ENCODE results near the gene LHX4. TPM values are rescaled to one million over a fixed set of nuclear protein-coding genes. Genes with fewer than 3 reads are reported as not detected.

The LHX4 gene
- total and polyA plus RNA-seq, 9 of the 15 experiments (the other 6 are each of a cell fraction or from before 2014, with no cell fraction given), result 0.01 to 0.11 (median 0.07) TPM; not detected in 5

DNA sequence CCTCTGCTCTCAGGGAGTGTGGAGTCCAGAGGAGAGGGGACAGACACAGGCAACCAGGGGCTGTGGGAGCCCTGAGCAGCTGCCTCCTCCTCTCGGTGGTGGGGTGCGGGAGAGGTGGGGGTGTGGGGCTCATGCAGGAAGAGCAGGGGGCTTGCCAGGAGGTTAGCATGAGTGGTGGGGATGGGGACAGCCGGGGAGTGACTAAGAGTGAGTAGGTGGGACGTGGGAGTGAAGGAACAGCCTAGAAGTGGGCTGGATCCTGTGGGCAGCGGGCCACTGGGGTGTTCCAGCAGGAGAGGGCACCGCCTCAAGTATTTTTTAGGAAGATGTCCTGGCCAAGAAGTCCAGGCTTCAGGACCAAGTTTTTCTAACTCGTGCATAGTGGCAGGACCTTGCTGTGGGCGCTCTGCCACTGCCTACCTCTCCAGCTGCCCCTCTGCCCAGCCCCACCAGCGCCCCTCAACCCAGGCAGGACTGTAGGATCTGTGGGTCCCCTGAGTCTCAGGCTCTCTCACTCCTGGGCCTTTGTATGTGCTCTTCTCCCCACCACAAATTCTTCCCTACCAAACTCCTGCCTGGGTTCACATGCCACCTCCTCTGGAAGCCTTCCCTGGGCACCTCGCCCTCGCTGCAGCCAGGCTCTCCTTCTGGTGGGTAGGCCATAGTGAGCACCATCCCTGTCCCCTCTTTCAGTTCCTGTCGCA lies 18.8 kb upstream of the LHX4 start:
- H3K9ac ChIP-seq (ENCODE audit: insufficient read depth in 1 of 2, low read depth in 2 of 2, low read length in 2 of 2), result peak overlapping the region in 1 of 2 experiments; percentile 66; a peak in 1 of 4 replicates
- H3K4me2 ChIP-seq (ENCODE audit: insufficient read depth, low read length), result no peak overlapping the region
- ChIA-PET CTCF (ENCODE audit: low intra/inter-chr PET ratio) (no interaction called here), POLR2A (interaction anchor here (0.7 kb wide), 2 partner anchors 10 to 49 kb away, joined by 3 to 4 read pairs; no protein-coding TSS in a partner anchor)
- intact Hi-C loops (cut with micrococcal nuclease), result no loop called here
- no peak for TF ChIP-seq MCM2 (IDR thresholded peaks at IDR 0.05; ENCODE audit: low read depth)
- TF ChIP-seq EGR1 (conservative IDR thresholded peaks at IDR 0.05), result peak; percentile 68
- no peak for FAIRE-seq
- H3K27me3 ChIP-seq (ENCODE audit: control insufficient read depth in 2 of 2, insufficient read depth in 2 of 2, low read length in 2 of 2), result no peaks in the 10 kb centered on the region
- no peak overlapping the region for H3K4me3 ChIP-seq
- WGBS (ENCODE audit: insufficient coverage, low coverage, missing lambda C conversion rate), result 45% methylated on average over 12 of the region's 12 CpGs
- no peak for DNase-seq (ENCODE audit: extremely low read depth in 1 of 4, low spot score in 3 of 4)
- no TSS peak for BruUV-seq (replicated peaks)
- no peaks in the 10 kb centered on the region for H4K20me1 ChIP-seq (replicated peaks; ENCODE audit: control insufficient read depth, insufficient read depth, low read length)
- peak; percentile 14 for ATAC-seq
- no peaks in the 10 kb centered on the region for H3K79me2 ChIP-seq (ENCODE audit: control insufficient read depth, insufficient read depth, low read length)
- in situ Hi-C loops (cut with MboI), result no loop called here
- no peaks in the 10 kb centered on the region for H3K36me3 ChIP-seq (ENCODE audit: control insufficient read depth, insufficient read depth, low read length)
- H3K9me3 ChIP-seq (replicated peaks; ENCODE audit: control insufficient read depth, insufficient read depth, low read depth, low read length), result no peaks in the 10 kb centered on the region
- H2AFZ ChIP-seq (ENCODE audit: low read depth, low read length), result peak overlapping the region; percentile 69
- H3K4me1 ChIP-seq (replicated peaks in 1 of 2; ENCODE audit: control insufficient read depth in 2 of 2, insufficient read depth in 2 of 2, low read length in 2 of 2), result peaks cover 0 to 8% of the 10 kb centered on the region in 2 experiments; a peak in 2 of 5 replicates
- H3K9me1 ChIP-seq (ENCODE audit: control insufficient read depth, insufficient read depth, low read length), result no peaks in the 10 kb centered on the region
- no peak overlapping the region for H3K27ac ChIP-seq (ENCODE audit: extremely low read depth, low read depth, low read length)

DNA sequence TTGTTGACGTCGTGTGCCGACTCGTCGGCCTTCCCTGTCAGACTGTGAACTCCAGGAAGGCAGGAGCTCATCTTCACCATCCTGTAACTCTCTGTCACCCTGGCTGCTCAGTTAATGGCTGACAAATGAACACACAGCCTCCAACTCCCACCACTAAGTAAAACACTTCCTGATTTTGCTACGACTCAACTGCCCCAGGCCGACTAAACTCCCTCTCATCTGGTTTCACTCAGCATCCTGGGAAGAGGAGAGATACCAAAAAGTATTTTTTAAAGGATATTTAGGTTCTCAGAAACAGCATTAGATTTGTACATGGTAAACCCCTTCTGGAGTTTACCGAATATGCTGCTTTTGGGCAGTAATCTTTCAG lies 18.2 kb upstream of the LHX4 start:
- no peak for DNase-seq (ENCODE audit: extremely low read depth in 1 of 4, low spot score in 3 of 4)
- no TSS peak for BruUV-seq (replicated peaks)
- no peak for TF ChIP-seq ZNF444 (CRISPR knock-in tag; IDR thresholded peaks at IDR 0.05)
- TF ChIP-seq CBFA2T2 (conservative IDR thresholded peaks at IDR 0.05), result no peak
- peak in 1 of 3 experiments; percentile 26 for TF ChIP-seq YY1 (IDR thresholded peaks at IDR 0.05; ENCODE audit: borderline replicate concordance in 1 of 3, control insufficient read depth in 1 of 3, extremely low read depth in 1 of 3, insufficient read depth in 3 of 3, insufficient read length in 1 of 3, insufficient replicate concordance in 2 of 3, low read depth in 1 of 3, low read length in 2 of 3)
- no peak for TF ChIP-seq ZSCAN32 (CRISPR knock-in tag; IDR thresholded peaks at IDR 0.05)
- TF ChIP-seq, protein P1, sequence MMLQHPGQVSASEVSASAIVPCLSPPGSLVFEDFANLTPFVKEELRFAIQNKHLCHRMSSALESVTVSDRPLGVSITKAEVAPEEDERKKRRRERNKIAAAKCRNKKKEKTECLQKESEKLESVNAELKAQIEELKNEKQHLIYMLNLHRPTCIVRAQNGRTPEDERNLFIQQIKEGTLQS (IDR thresholded peaks at IDR 0.05), result no peak
- TF ChIP-seq, protein P1 (CRISPR knock-in tag; conservative IDR thresholded peaks at IDR 0.05), result no peak
- no peak for TF ChIP-seq SP1 (CRISPR knock-in tag; IDR thresholded peaks at IDR 0.05)
- no peak for TF ChIP-seq ZNF146 (CRISPR knock-in tag; IDR thresholded peaks at IDR 0.05; ENCODE audit: unreplicated experiment)
- TF ChIP-seq SPI1 (IDR thresholded peaks at IDR 0.05; ENCODE audit: borderline replicate concordance, low read depth, low read length), result peak; percentile 61; the same call in 1 of the 2 replicates
- TF ChIP-seq KAT7 (CRISPR knock-in tag; IDR thresholded peaks at IDR 0.05; ENCODE audit: borderline replicate concordance), result no peak
- no peak overlapping the region for H3K4me2 ChIP-seq (ENCODE audit: insufficient read depth, low read length)
- peak overlapping the region in 1 of 2 experiments; percentile 66; a peak in 1 of 4 replicates for H3K9ac ChIP-seq (ENCODE audit: insufficient read depth in 1 of 2, low read depth in 2 of 2, low read length in 2 of 2)
- H3K9me1 ChIP-seq (ENCODE audit: control insufficient read depth, insufficient read depth, low read length), result no peaks in the 10 kb centered on the region
- POLR2A ChIA-PET, result interaction anchor here (0.7 kb wide), 1 partner anchor 48 kb away, joined by 3 read pairs; no protein-coding TSS in a partner anchor
- intact Hi-C loops (cut with micrococcal nuclease) (no loop called here), in situ Hi-C loops (cut with MboI) (no loop called here)
- peaks cover 0 to 8% of the 10 kb centered on the region in 2 experiments; a peak in 2 of 5 replicates for H3K4me1 ChIP-seq (replicated peaks in 1 of 2; ENCODE audit: control insufficient read depth in 2 of 2, insufficient read depth in 2 of 2, low read length in 2 of 2)
- no peak overlapping the region for H3K27ac ChIP-seq (ENCODE audit: extremely low read depth, low read depth, low read length)
- no peak for ATAC-seq
- no peak for FAIRE-seq
- no peaks in the 10 kb centered on the region for H3K36me3 ChIP-seq (ENCODE audit: control insufficient read depth, insufficient read depth, low read length)
- peak overlapping the region; percentile 69 for H2AFZ ChIP-seq (ENCODE audit: low read depth, low read length)
- WGBS (ENCODE audit: insufficient coverage, low coverage, missing lambda C conversion rate), result 44% methylated on average over 8 of the region's 8 CpGs
- no peaks in the 10 kb centered on the region for H3K9me3 ChIP-seq (replicated peaks; ENCODE audit: control insufficient read depth, insufficient read depth, low read depth, low read length)
- H3K4me3 ChIP-seq, result no peak overlapping the region
- H4K20me1 ChIP-seq (replicated peaks; ENCODE audit: control insufficient read depth, insufficient read depth, low read length), result no peaks in the 10 kb centered on the region
- CTCF ChIA-PET (ENCODE audit: low intra/inter-chr PET ratio), result no interaction called here
- H3K27me3 ChIP-seq (ENCODE audit: control insufficient read depth in 2 of 2, insufficient read depth in 2 of 2, low read length in 2 of 2), result no peaks in the 10 kb centered on the region
- H3K79me2 ChIP-seq (ENCODE audit: control insufficient read depth, insufficient read depth, low read length), result no peaks in the 10 kb centered on the region

All from K562 (cell line).